GM19328 (cell line): ENCODE data around the gene DCDC1.

Experiments
- ATAC-seq: cut with Tn5 transposase; IDR thresholded peaks from one replicate; pipeline ENCODE4 v1.9.1; 2021; ENCODE audit warnings: mild to moderate bottlenecking, moderate library complexity; ENCODE audit not compliant: unreplicated experiment

Gene DCDC1

GRCh38 chr11:30861531-30861930 is 508.0 kb downstream of the DCDC1 start:
- ATAC-seq = no peak

- ATAC-seq = no peak
Measured at GRCh38 chr11:30861064-30861463, 508.5 kb downstream of the DCDC1 start.

DNA sequence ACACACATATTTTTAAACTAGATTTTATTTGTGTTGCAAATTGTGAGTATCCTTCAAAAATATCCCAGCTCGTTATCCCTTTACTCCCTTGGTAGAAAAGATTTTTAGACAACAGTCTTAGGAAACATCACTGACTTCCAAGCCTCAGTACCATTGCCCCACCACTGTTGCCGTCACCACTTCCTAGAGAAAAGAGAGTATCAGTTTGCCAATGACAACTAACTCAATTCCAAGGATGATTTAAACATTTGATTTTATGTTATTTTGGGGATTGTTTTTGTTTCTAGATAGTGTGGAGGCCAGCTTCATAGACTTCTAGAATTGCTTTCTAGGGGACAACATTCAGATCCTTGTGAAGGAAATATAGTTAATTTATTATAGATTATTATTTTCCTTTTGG is 509.4 kb downstream of the DCDC1 start:
- no peak for ATAC-seq

GRCh38 chr11:30859669-30860068 is 509.9 kb downstream of the DCDC1 start:
- no peak for ATAC-seq

DNA sequence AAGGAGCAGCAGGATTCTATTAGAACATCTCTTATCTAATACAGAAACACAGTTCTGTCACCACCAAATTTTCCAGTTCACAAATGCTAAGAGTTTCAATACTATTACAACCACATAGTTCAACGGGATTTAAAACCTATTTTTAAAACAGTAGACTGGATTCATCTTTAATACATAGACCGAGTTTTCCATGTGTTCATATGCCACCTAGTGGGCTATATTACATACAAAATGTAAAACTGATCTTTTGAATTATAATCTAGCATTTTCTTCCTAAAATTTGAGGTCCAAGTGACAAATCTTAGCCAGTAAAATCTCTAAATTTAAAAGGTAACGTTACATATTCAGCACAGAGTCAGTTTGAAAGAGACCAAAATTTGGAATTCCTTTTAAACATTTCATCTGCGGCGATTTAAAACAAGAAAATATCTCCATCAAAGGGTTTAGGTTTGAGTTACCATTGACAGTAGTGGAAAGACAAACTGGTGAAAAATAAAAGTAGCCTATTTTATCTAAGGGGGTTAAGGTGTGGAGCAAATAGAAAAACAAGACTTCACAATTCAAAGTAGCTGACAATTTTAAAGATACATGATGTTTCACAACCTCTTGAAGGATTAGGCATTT is 514.0 kb downstream of the DCDC1 start:
- ATAC-seq = no peak

DNA sequence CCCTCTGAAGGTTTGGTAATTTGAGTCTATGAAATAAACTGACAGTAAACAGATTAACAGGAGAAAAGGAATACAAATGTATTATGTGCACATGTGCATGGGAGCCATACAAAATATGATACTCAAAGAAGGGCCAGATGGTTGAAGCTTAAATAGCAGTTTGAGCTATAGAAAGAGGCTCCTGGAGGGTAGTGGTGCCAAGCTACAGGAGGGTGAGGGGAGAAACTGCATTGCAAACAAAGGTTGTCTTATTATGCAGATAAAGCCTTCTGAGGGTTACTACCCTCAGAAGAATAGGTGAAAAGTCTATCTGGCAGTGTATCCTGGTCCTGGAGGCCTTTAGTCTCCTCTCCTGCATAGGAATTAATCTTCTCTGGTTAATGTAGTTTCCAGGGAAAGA is 516.1 kb downstream of the DCDC1 start:
- no peak for ATAC-seq

DNA sequence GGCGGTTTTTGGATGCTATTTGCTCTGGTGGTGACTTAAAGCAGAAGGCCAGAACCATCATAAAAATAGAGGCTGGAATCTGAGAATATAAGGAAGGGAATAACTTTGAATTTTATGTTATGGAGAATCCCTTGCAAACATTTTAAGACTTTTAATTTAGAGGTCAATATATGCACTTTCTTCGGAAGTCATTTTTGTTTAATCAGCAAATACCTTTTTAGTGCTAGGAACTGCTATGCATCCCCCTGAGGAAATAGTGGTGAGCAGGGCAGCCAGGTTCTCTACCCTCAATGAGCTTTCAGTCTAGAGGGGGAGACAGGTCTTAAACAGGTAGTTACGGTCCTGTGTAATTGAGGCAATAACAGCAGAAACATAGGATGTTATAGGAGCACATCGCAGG is 516.9 kb downstream of the DCDC1 start:
- ATAC-seq = no peak

DNA sequence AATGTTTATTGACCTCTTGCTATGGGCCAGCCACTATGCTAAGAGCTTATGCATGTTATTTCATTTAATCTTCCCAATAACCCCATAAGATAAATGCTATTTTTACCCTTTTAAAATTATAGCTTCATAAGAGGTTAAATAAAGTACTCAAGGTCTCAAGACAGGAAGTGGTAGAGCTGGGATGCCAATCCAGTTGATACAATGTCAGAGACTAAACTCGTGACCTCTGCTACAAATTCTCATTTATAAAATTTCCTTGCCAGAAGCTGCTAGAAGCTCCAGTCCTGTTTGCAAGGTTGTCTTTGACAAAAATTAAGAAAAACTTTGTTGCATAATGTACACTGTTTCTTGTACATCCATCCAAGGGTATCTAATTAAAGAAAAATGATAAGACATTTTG is 517.4 kb downstream of the DCDC1 start:
- no peak for ATAC-seq

DNA sequence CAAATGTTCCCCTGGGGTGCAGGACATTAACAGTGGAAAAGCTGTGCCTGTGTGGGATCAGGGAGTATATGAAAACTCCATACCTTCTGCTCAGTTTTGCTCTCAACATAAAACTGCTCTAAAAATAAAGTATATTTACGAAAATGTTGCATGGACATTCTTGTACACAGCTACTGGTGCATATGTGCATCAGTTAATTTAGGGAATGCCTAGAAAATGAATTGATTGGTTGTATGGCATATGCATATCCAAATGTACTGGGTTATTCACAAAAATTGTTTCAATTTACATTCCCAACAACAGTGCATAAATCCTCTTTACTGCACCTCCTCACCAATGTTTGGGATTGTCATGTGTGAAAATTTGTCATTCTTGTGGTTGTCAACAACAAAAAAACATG is 532.3 kb downstream of the DCDC1 start:
- no peak for ATAC-seq

GRCh38 chr11:30832831-30833230 is 536.7 kb downstream of the DCDC1 start:
- ATAC-seq = no peak

GRCh38 chr11:30830681-30831080 is 538.9 kb downstream of the DCDC1 start:
- ATAC-seq = no peak

- ATAC-seq = no peak
Measured at GRCh38 chr11:30826911-30827310, 542.6 kb downstream of the DCDC1 start.

GRCh38 chr11:30825723-30826122 is 543.8 kb downstream of the DCDC1 start:
- ATAC-seq = no peak

DNA sequence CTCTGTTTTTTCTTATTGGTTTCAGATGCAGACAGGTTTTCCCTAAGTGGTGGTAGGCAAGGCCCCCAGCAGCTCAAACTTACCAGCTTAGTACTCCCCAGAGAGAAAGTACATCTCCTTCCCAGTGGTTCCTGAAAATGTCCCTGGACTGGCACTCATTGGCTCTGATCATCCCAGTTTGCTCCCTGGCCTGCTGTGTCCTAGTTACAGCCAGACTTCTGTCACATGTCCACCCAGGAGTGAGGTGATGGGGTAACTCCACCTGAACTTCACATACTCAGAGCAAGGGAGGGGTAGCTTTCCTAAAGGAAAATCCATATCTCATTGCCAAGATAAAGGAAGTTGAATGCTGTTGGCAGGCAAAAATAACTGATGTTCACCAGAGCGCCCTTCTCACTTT is 546.4 kb downstream of the DCDC1 start:
- ATAC-seq = no peak

GRCh38 chr11:30821438-30821965 is 548.0 kb downstream of the DCDC1 start:
- no peak for ATAC-seq

DNA sequence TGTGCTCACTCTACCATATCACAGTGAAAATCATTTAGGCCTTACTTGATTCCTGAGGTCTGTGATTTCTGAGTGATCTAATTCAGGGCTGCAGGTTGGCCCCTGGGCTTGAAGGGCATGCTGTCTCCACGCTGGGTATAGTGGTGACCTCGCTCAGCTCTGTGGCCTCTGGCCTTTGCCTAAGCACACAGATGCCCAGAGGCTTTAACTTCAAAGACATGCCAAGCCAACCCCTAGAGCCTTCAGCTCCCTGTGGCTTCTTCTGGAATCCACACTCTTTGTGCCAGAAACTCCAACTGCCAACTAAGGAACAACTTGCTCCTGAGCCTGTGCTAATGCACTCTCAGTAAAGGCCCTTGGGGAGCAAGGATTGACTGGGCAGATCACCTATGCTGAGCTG is 550.8 kb downstream of the DCDC1 start:
- no peak for ATAC-seq

DNA sequence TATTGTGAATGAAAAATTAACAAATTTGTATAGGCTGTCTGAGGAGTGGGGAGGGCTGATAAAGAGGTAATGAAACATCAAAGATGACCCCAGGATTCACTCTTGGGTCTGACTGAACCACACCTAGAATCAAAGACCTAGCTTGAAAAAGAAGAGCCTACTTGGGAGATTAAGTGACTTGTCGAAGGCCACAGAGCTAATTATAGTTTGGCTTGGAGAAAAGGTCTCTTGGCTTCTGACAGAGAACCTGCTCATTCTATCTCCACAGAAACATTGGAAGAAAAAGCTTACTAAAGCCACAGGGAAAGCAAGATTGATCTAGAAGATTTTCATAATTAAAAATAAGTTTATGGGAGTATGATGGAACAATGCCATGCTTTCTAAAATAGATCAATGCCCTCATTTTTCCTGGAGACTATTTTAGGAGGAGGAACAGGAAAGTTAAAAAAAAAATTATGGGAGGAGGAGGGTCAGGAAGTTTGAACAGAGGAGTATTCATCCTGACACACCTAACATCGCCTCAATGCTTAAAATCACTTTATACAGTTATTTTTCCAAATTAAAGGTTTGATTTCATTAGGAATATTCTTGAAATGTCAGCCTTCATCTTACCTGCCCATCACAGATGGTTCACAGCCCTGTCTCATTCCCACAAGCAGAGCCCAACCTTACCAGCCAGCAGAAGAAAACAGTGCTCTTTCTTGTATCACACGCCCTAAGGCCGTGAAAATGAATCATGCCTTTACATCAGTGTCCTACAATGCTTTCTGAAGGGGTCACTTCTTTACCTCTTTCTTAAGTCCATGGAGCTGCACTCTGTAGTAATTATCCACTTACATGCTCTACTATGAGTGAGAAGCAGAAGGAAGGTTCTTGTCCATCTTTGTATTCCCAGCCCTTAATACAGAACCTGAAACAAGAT is 552.3 kb downstream of the DCDC1 start:
- no peak for ATAC-seq

DNA sequence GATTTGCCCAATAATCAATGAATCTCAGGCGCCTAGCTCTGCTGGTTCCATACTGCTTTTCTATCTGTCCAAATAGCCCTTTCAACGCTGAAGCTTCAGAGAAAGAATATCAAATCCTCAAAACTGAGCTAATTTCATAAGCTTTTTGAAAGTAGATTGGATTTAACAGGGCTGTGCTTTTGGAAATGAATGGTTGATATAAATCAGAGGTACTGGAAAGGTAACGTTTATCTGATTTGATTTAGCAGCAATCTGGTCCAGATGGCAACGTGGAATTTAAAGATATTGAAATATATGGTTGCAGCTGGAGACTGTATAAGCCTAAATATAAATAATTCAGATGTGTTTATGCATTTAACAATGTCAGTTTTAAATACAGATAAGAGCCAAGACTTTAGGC is 553.9 kb downstream of the DCDC1 start:
- ATAC-seq = no peak

- ATAC-seq = no peak
Measured at GRCh38 chr11:30814737-30815136, 554.8 kb downstream of the DCDC1 start.
